Liver (tissue), 9 donors: ENCODE data around the gene TYSND1. TPM values are rescaled to one million over a fixed set of nuclear protein-coding genes. Genes with fewer than 3 reads are reported as not detected.

Experiments
- DNase-seq: peaks from one replicate; pipeline ENCODE4 v3.0.0-alpha.2; 2017; ENCODE audit warnings: low spot score
- H3K27ac ChIP-seq, 2 donors: one replicate each; pipeline ENCODE4 v1.7.0; 2013; ENCODE audit warnings: inconsistent platforms in 2 of 2, low read length in 2 of 2, control low read depth in 1 of 2, low read depth in 1 of 2, mild to moderate bottlenecking in 1 of 2
- H3K27me3 ChIP-seq, 4 donors: one replicate each; pipeline versions ENCODE4 v1.6.1 to v1.7.0; 2013; ENCODE audit warnings: low read length in 3 of 4, inconsistent platforms in 1 of 4, mild to moderate bottlenecking in 1 of 4, moderate library complexity in 1 of 4; ENCODE audit not compliant: control insufficient read depth in 4 of 4, insufficient read depth in 4 of 4
- H3K36me3 ChIP-seq, 4 donors: one replicate each; pipeline versions ENCODE4 v1.6.1 to v1.7.0; 2013; ENCODE audit warnings: low read length in 3 of 4, mild to moderate bottlenecking in 3 of 4, low read depth in 1 of 4, moderate library complexity in 1 of 4; ENCODE audit not compliant: control insufficient read depth in 4 of 4, insufficient read depth in 3 of 4
- H3K4me1 ChIP-seq, 4 donors: one replicate each; pipeline versions ENCODE4 v1.6.1 to v1.7.0; 2013; ENCODE audit warnings: low read length in 3 of 4, mild to moderate bottlenecking in 3 of 4, moderate library complexity in 1 of 4; ENCODE audit not compliant: control insufficient read depth in 4 of 4, insufficient read depth in 4 of 4
- H3K4me3 ChIP-seq, 3 donors: one replicate each; pipeline versions ENCODE4 v1.6.1 to v1.7.0; 2013; ENCODE audit warnings: low read length in 3 of 3, control low read depth in 1 of 3, low read depth in 1 of 3, mild to moderate bottlenecking in 1 of 3
- H3K9ac ChIP-seq, 2 donors: one replicate each; pipeline ENCODE4 v1.7.0; 2013; ENCODE audit warnings: low read length in 2 of 2, mild to moderate bottlenecking in 2 of 2, moderate library complexity in 2 of 2, control low read depth in 1 of 2, low read depth in 1 of 2
- H3K9me3 ChIP-seq, 4 donors: one replicate each; pipeline versions ENCODE4 v1.6.1 to v1.7.0; 2013; ENCODE audit warnings: low read length in 3 of 4; ENCODE audit not compliant: control insufficient read depth in 4 of 4
- FOXA1 ChIP-seq: IDR thresholded peaks from 2 replicates; pipeline ENCODE4 v1.6.1; 2016; ENCODE audit warnings: antibody characterized with exemption
- GABPA ChIP-seq, 2 donors: IDR thresholded peaks in 1 of 2; conservative IDR thresholded peaks in 1 of 2; 2 replicates each; pipeline ENCODE4 v1.6.1; 2016; ENCODE audit warnings: antibody characterized with exemption in 2 of 2, mild to moderate bottlenecking in 1 of 2, moderate library complexity in 1 of 2
- HNF4A ChIP-seq, 2 donors: conservative IDR thresholded peaks; 2 replicates each; pipeline ENCODE4 v1.6.1; 2016; ENCODE audit warnings: antibody characterized with exemption in 2 of 2, mild to moderate bottlenecking in 2 of 2
- JUND ChIP-seq, 2 donors: IDR thresholded peaks; 2 replicates each; pipeline ENCODE4 v1.6.1; 2016; ENCODE audit warnings: antibody characterized with exemption in 2 of 2
- MAX ChIP-seq: IDR thresholded peaks from 2 replicates; pipeline ENCODE4 v1.6.1; 2016; ENCODE audit warnings: antibody characterized with exemption
- RAD21 ChIP-seq, 2 donors: IDR thresholded peaks; 2 replicates each; pipeline ENCODE4 v1.6.1; 2016; ENCODE audit warnings: antibody characterized with exemption in 2 of 2, mild to moderate bottlenecking in 2 of 2
- RXRA ChIP-seq, 2 donors: IDR thresholded peaks; 2 replicates each; pipeline ENCODE4 v1.6.1; 2017 to 2018; ENCODE audit warnings: antibody characterized with exemption in 2 of 2, mild to moderate bottlenecking in 1 of 2
- SP1 ChIP-seq: IDR thresholded peaks from 2 replicates; pipeline ENCODE4 v1.6.1; 2018; ENCODE audit warnings: antibody characterized with exemption, mild to moderate bottlenecking
- TAF1 ChIP-seq: conservative IDR thresholded peaks from 2 replicates; pipeline ENCODE4 v1.6.1; 2016; ENCODE audit warnings: antibody characterized with exemption, mild to moderate bottlenecking
- WGBS: extraction: QIAGEN DNeasy Blood & Tissue Kit; methylation state at CpG from one replicate; pipeline ENCODE4 v1.1.7; 2013; 5-methylcytosine and 5-hydroxymethylcytosine counted together
- polyA plus RNA-seq, 2 donors: library from polyadenylated mRNA; stranded (reverse) in 1 of 2; unstranded in 1 of 2; fragments of 200-250 nt in 1 of 2; fragments of >200 nt in 1 of 2; fragmentation: Nextera tagmentation in 1 of 2; extraction: Ambion mirVana in 1 of 2; gene quantifications; one replicate each; pipeline versions ENCODE4 v1.2.1 to v1.2.3, GENCODE V29; 2013 to 2015
- total RNA-seq, 2 donors: library from RNA; depleted of rRNA; stranded (reverse); fragments of >200 nt; gene quantifications; one replicate each; pipeline ENCODE4 v1.2.3, GENCODE V29; 2014
- TF ChIP-seq, protein P1 (sequence below): IDR thresholded peaks from 2 replicates; pipeline ENCODE4 v1.6.1; 2016; ENCODE audit warnings: antibody characterized with exemption
- TF ChIP-seq, protein P2 (sequence below): IDR thresholded peaks from 2 replicates; pipeline ENCODE4 v1.6.1; 2016; ENCODE audit warnings: antibody characterized with exemption, mild to moderate bottlenecking
- TF ChIP-seq, protein P3 (sequence below): fragments of 150-350 bp; IDR thresholded peaks from 2 replicates; pipeline ENCODE4 v1.5.1; 2017; ENCODE audit warnings: improper control_type of control experiment, low read depth, low read length; ENCODE audit not compliant: missing input control
- donor health status: healthy.
- donor health status: healthy.
- donor health status: healthy.
- donor health status: healthy.
- donor health status: healthy.

TYSND1 gene
- total and polyA plus RNA-seq, 4 donors, result 3.9 to 11.3 (median 7.2) TPM

GRCh38 chr10:70092389-70092718 is 54.1 kb downstream of the TYSND1 start:
- no peak for DNase-seq
- WGBS, result 88% methylated on average over 7 of the region's 7 CpGs
- Histone ChIP-seq H3K27me3 (no peaks in the 10 kb centered on the region), H3K36me3 (no peaks in the 10 kb centered on the region), H3K9ac (no peak overlapping the region), H3K9me3 (no peaks in the 10 kb centered on the region), H3K27ac (no peak overlapping the region), H3K4me1 (peaks cover 0 to 36% (median 18%) of the 10 kb centered on the region in 4 donors), H3K4me3 (no peak overlapping the region)
- TF ChIP-seq RAD21 (IDR thresholded peaks at IDR 0.05) (no peak), HNF4A (conservative IDR thresholded peaks at IDR 0.05) (no peak), MAX (no peak), JUND (IDR thresholded peaks at IDR 0.05) (no peak), SP1 (no peak), GABPA (IDR thresholded peaks at IDR 0.05 in 1 of 2, conservative IDR thresholded peaks at IDR 0.05 in 1 of 2) (no peak), FOXA1 (no peak), TAF1 (no peak)
- TF ChIP-seq, protein P1, sequence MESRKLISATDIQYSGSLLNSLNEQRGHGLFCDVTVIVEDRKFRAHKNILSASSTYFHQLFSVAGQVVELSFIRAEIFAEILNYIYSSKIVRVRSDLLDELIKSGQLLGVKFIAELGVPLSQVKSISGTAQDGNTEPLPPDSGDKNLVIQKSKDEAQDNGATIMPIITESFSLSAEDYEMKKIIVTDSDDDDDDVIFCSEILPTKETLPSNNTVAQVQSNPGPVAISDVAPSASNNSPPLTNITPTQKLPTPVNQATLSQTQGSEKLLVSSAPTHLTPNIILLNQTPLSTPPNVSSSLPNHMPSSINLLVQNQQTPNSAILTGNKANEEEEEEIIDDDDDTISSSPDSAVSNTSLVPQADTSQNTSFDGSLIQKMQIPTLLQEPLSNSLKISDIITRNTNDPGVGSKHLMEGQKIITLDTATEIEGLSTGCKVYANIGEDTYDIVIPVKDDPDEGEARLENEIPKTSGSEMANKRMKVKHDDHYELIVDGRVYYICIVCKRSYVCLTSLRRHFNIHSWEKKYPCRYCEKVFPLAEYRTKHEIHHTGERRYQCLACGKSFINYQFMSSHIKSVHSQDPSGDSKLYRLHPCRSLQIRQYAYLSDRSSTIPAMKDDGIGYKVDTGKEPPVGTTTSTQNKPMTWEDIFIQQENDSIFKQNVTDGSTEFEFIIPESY, result no peak
- TF ChIP-seq, protein P2, sequence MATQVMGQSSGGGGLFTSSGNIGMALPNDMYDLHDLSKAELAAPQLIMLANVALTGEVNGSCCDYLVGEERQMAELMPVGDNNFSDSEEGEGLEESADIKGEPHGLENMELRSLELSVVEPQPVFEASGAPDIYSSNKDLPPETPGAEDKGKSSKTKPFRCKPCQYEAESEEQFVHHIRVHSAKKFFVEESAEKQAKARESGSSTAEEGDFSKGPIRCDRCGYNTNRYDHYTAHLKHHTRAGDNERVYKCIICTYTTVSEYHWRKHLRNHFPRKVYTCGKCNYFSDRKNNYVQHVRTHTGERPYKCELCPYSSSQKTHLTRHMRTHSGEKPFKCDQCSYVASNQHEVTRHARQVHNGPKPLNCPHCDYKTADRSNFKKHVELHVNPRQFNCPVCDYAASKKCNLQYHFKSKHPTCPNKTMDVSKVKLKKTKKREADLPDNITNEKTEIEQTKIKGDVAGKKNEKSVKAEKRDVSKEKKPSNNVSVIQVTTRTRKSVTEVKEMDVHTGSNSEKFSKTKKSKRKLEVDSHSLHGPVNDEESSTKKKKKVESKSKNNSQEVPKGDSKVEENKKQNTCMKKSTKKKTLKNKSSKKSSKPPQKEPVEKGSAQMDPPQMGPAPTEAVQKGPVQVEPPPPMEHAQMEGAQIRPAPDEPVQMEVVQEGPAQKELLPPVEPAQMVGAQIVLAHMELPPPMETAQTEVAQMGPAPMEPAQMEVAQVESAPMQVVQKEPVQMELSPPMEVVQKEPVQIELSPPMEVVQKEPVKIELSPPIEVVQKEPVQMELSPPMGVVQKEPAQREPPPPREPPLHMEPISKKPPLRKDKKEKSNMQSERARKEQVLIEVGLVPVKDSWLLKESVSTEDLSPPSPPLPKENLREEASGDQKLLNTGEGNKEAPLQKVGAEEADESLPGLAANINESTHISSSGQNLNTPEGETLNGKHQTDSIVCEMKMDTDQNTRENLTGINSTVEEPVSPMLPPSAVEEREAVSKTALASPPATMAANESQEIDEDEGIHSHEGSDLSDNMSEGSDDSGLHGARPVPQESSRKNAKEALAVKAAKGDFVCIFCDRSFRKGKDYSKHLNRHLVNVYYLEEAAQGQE, result no peak

DNA sequence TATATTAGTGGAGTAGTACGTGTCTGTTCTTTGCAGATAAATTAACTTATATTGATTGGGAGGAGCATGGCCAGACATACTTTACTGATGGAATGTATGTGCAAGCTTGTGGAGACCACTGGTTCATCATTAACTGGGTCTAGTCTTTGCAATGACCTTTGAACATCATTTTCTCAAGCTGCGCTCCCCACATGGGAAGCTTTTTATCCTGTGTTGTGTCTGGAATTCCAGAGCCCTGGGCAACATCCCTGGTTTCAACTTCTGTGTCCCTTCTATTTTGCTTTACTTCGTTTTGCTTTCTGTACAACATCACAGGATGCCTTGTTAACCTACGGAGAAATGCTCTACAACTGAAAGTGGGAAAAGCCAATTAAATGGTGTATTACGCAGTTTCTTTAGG is 55.5 kb downstream of the TYSND1 start:
- Histone ChIP-seq H3K9ac (no peak overlapping the region), H3K4me1 (peaks cover 4 to 44% (median 29%) of the 10 kb centered on the region in 4 donors), H3K27me3 (no peaks in the 10 kb centered on the region), H3K27ac (no peak overlapping the region), H3K9me3 (no peaks in the 10 kb centered on the region), H3K4me3 (no peak overlapping the region), H3K36me3 (no peaks in the 10 kb centered on the region)
- TF ChIP-seq RXRA (IDR thresholded peaks at IDR 0.05) (peak; percentile 17 to 52), HNF4A (conservative IDR thresholded peaks at IDR 0.05) (peak; percentile 44 to 63), RAD21 (IDR thresholded peaks at IDR 0.05) (peak in 1 of 2 donors; percentile 19), SP1 (peak; percentile 73)
- TF ChIP-seq, protein P3, sequence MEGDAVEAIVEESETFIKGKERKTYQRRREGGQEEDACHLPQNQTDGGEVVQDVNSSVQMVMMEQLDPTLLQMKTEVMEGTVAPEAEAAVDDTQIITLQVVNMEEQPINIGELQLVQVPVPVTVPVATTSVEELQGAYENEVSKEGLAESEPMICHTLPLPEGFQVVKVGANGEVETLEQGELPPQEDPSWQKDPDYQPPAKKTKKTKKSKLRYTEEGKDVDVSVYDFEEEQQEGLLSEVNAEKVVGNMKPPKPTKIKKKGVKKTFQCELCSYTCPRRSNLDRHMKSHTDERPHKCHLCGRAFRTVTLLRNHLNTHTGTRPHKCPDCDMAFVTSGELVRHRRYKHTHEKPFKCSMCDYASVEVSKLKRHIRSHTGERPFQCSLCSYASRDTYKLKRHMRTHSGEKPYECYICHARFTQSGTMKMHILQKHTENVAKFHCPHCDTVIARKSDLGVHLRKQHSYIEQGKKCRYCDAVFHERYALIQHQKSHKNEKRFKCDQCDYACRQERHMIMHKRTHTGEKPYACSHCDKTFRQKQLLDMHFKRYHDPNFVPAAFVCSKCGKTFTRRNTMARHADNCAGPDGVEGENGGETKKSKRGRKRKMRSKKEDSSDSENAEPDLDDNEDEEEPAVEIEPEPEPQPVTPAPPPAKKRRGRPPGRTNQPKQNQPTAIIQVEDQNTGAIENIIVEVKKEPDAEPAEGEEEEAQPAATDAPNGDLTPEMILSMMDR, result no peak
- no peak for DNase-seq
- WGBS, result 69% methylated on average over 5 of the region's 5 CpGs
